HL-60 (cell line): Measurements from ENCODE around the gene NASP.

Experiments
- DNase-seq, 2 experiments: peaks; one replicate each; pipeline ENCODE4 v3.0.0-alpha.2; 2010 to 2020; ENCODE audit warnings: low read depth in 1 of 2, low spot score in 1 of 2
- H3K27ac ChIP-seq: fragments of 250-450 bp; sonication (Bioruptor Pico); replicated peaks from 2 replicates; pipeline ENCODE4 v1.5.1; 2020; ENCODE audit warnings: mild to moderate bottlenecking, moderate library complexity
- H3K27me3 ChIP-seq: fragments of 250-450 bp; sonication (Bioruptor Pico); 2 replicates; pipeline ENCODE4 v1.5.1; 2021; ENCODE audit warnings: mild to moderate bottlenecking, moderate library complexity; ENCODE audit not compliant: insufficient read depth, poor library complexity, severe bottlenecking
- H3K4me3 ChIP-seq: replicated peaks from 2 replicates; pipeline ENCODE4 v1.5.1; 2011; ENCODE audit warnings: mild to moderate bottlenecking, control low read depth, low read length; ENCODE audit not compliant: insufficient read depth
- GABPA ChIP-seq: IDR thresholded peaks from 2 replicates; pipeline ENCODE4 v1.6.1; 2012; ENCODE audit warnings: low read depth
- POLR2AphosphoS5 ChIP-seq: IDR thresholded peaks from 2 replicates; pipeline ENCODE4 v1.6.1; 2012; ENCODE audit warnings: low read depth
- SPI1 ChIP-seq: IDR thresholded peaks from 2 replicates; pipeline ENCODE4 v1.6.1; 2012; ENCODE audit warnings: low read depth, mild to moderate bottlenecking, borderline replicate concordance
- TF ChIP-seq, protein P1 (sequence below): IDR thresholded peaks from 2 replicates; pipeline ENCODE4 v1.6.1; 2012; ENCODE audit warnings: low read depth; ENCODE audit not compliant: insufficient replicate concordance
- TF ChIP-seq, protein P2 (sequence below): IDR thresholded peaks from one replicate; pipeline ENCODE4 v1.5.1; 2011; ENCODE audit warnings: low read length, control low read depth, inconsistent platforms; ENCODE audit not compliant: insufficient read depth

Gene NASP

DNA sequence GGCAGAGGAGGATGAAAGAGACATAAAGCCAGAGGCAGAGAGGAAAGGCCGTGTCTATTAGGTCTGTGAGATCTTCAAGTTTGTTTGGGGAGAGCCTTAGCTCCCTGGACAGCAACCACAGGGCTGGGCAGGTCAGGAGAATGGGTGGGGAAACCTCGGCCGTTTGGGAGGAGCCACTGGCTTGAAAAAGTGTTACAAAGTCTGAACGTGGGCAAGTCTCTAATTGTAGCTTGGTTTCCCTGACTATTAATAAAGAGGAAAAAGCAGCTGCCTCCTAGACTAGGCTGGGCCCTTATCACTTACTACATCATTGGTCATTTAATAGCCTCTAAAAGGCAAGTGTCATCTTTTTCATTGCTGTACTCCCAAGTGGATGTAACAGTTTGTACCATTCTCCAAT is 40.1 kb downstream of the NASP start, which contains the start of gene CCDC17:
CCDC17 (minus strand) TSS at position 83 of the 400 bp plus-strand sequence. CDS start 145 bp downstream, outside the sequence.
- TF ChIP-seq, protein P1, sequence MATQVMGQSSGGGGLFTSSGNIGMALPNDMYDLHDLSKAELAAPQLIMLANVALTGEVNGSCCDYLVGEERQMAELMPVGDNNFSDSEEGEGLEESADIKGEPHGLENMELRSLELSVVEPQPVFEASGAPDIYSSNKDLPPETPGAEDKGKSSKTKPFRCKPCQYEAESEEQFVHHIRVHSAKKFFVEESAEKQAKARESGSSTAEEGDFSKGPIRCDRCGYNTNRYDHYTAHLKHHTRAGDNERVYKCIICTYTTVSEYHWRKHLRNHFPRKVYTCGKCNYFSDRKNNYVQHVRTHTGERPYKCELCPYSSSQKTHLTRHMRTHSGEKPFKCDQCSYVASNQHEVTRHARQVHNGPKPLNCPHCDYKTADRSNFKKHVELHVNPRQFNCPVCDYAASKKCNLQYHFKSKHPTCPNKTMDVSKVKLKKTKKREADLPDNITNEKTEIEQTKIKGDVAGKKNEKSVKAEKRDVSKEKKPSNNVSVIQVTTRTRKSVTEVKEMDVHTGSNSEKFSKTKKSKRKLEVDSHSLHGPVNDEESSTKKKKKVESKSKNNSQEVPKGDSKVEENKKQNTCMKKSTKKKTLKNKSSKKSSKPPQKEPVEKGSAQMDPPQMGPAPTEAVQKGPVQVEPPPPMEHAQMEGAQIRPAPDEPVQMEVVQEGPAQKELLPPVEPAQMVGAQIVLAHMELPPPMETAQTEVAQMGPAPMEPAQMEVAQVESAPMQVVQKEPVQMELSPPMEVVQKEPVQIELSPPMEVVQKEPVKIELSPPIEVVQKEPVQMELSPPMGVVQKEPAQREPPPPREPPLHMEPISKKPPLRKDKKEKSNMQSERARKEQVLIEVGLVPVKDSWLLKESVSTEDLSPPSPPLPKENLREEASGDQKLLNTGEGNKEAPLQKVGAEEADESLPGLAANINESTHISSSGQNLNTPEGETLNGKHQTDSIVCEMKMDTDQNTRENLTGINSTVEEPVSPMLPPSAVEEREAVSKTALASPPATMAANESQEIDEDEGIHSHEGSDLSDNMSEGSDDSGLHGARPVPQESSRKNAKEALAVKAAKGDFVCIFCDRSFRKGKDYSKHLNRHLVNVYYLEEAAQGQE = no peak
- no peak for TF ChIP-seq SPI1
- no peak for TF ChIP-seq POLR2AphosphoS5
- no peak for TF ChIP-seq GABPA
- TF ChIP-seq, protein P2, sequence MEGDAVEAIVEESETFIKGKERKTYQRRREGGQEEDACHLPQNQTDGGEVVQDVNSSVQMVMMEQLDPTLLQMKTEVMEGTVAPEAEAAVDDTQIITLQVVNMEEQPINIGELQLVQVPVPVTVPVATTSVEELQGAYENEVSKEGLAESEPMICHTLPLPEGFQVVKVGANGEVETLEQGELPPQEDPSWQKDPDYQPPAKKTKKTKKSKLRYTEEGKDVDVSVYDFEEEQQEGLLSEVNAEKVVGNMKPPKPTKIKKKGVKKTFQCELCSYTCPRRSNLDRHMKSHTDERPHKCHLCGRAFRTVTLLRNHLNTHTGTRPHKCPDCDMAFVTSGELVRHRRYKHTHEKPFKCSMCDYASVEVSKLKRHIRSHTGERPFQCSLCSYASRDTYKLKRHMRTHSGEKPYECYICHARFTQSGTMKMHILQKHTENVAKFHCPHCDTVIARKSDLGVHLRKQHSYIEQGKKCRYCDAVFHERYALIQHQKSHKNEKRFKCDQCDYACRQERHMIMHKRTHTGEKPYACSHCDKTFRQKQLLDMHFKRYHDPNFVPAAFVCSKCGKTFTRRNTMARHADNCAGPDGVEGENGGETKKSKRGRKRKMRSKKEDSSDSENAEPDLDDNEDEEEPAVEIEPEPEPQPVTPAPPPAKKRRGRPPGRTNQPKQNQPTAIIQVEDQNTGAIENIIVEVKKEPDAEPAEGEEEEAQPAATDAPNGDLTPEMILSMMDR = no peak
- no peak for DNase-seq
- no peaks in the 10 kb centered on the region for H3K27me3 ChIP-seq
- no peak within 1 kb of the TSS for H3K27ac ChIP-seq
- no peak within 1 kb of the TSS for H3K4me3 ChIP-seq

DNA sequence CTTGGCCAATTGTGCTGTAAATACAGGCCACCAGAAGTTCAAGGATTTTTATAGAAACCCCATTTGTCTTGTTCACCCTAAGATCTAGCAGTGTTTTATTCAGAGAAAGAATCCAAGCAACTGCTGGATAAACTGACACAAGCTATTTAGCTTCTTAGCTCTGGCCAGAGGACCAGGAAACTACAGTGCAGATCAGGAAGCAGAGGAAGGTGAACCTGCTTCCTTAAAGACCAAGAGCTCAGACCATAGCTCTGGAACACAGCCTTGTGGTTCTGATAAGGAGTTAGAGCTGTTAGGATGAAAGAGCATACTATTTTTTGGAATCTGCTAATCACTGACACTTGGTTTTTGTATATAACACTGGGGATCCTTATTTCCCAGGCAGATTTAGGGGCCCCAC is 45.2 kb downstream of the NASP start:
- no peaks in the 10 kb centered on the region for H3K27me3 ChIP-seq
- no peak for DNase-seq
- H3K27ac ChIP-seq = no peak overlapping the region
- no peak overlapping the region for H3K4me3 ChIP-seq
- TF ChIP-seq, protein P2 = no peak
- TF ChIP-seq, protein P1 = no peak
- TF ChIP-seq POLR2AphosphoS5 = no peak
- TF ChIP-seq SPI1 = no peak
- no peak for TF ChIP-seq GABPA

DNA sequence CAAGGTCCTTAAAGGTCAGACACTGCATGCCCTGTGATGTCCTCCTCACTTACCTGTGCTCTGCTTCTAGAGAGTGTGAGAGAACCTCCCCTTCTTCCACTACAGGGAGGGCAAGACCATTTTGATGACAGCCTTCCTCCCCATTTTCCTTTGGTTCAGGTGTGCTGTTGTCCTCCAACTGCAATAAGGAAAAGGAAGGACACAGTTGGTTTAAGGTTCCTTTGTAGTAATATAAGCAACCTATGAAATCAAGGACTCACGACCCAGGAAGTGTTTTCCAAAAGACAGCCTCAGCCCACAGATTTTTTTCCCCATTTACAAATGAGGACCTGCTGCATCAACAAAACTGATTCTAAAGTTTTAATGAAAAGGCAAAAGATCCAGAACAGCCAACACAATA is 46.6 kb downstream of the NASP start:
- no peak overlapping the region for H3K4me3 ChIP-seq
- no peak for DNase-seq
- no peaks in the 10 kb centered on the region for H3K27me3 ChIP-seq
- no peak overlapping the region for H3K27ac ChIP-seq
- TF ChIP-seq POLR2AphosphoS5 (no peak), GABPA (no peak), SPI1 (no peak)
- TF ChIP-seq, protein P1 = no peak
- TF ChIP-seq, protein P2 = no peak
